Muscle of leg (tissue), 11 donors: ENCODE results near the gene DEPDC1B. TPM values are rescaled to one million over a fixed set of nuclear protein-coding genes. Genes with fewer than 3 reads are reported as not detected.
"Not testable (repeated sequence)": the region's sequence is repeated elsewhere in the genome, so short reads cannot be mapped to it uniquely, and the experiment has no call there.

Source experiments
- DNase-seq: peaks from one replicate; pipeline ENCODE4 v3.0.0; 2013
- H3K27ac ChIP-seq: one replicate; pipeline ENCODE4 v1.5.1; 2013; ENCODE audit warnings: mild to moderate bottlenecking, low read length, control low read depth
- H3K27me3 ChIP-seq: one replicate; pipeline ENCODE4 v1.6.1; 2013; ENCODE audit warnings: low read length; ENCODE audit not compliant: control insufficient read depth, insufficient read depth
- H3K36me3 ChIP-seq: one replicate; pipeline ENCODE4 v1.6.1; 2013; ENCODE audit warnings: low read length; ENCODE audit not compliant: control insufficient read depth, insufficient read depth
- H3K4me1 ChIP-seq: one replicate; pipeline ENCODE4 v1.6.1; 2013; ENCODE audit warnings: low read length; ENCODE audit not compliant: control insufficient read depth, insufficient read depth
- H3K4me3 ChIP-seq: one replicate; pipeline ENCODE4 v1.5.1; 2013; ENCODE audit warnings: low read length, control low read depth
- H3K9me3 ChIP-seq: replicated peaks from 2 replicates; pipeline ENCODE4 v1.6.1; 2013; ENCODE audit warnings: low read depth, low read length; ENCODE audit not compliant: control insufficient read depth
- WGBS: methylation state at CpG from one replicate; pipeline ENCODE4 v1.1.5; 2013; ENCODE audit warnings: missing lambda C conversion rate; ENCODE audit not compliant: insufficient coverage; 5-methylcytosine and 5-hydroxymethylcytosine counted together
- polyA plus RNA-seq, 8 donors: library from polyadenylated mRNA; unstranded; fragments of 120-200 nt; gene quantifications; one replicate each; pipeline versions ENCODE4 v1.2.1 to v1.2.3, GENCODE V29; 2013; ENCODE audit warnings: inconsistent platforms in 1 of 8, low replicate concordance in 1 of 8; ENCODE audit not compliant: insufficient read length in 8 of 8, insufficient read depth in 1 of 8
- total RNA-seq: library from RNA; stranded (reverse); fragments of 120-200 nt; gene quantifications from one replicate; pipeline ENCODE4 v1.2.4, GENCODE V29; 2013

The DEPDC1B gene
- total and polyA plus RNA-seq, 9 donors = 3.6 to 6.4 (median 5.2) TPM

DNA sequence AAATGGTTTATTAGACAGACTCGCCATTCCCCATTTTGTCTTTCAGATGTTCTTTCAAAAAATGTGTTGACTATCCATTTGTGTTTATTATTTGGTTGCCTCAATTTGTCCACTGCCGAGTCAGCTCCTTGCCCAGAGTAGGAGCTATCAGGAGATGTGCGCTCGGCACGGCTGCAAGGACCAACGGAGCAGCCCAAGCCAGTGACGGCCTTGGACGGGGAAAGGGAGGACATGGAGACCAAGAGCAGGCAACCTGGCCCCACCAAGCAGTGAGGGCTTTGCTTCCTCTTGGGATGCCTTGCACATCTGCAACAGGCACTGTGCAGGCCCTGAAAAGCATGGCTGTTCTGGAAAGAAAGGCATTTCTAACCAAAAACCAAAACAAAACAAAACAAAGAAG lies 69.8 kb downstream of the DEPDC1B start:
- DNase-seq = no peak
- Histone ChIP-seq H3K4me3 (no peak overlapping the region), H3K36me3 (peaks cover 6% of the 10 kb centered on the region), H3K9me3 (no peaks in the 10 kb centered on the region), H3K4me1 (no peaks in the 10 kb centered on the region), H3K27ac (no peak overlapping the region), H3K27me3 (no peaks in the 10 kb centered on the region)
- 94% methylated on average over 7 of the region's 8 CpGs for WGBS

GRCh38 chr5:60624875-60625274 lies 75.1 kb downstream of the DEPDC1B start:
- H3K9me3 ChIP-seq, H3K27ac ChIP-seq, H3K36me3 ChIP-seq, DNase-seq, H3K4me3 ChIP-seq, H3K27me3 ChIP-seq, H3K4me1 ChIP-seq: not testable (repeated sequence)
- no CpG with 5 or more reads among the region's 7 CpGs for WGBS

GRCh38 chr5:60620752-60621151 lies 79.2 kb downstream of the DEPDC1B start:
- not testable (repeated sequence) for H3K4me3 ChIP-seq, H3K27ac ChIP-seq, H3K27me3 ChIP-seq, H3K9me3 ChIP-seq, H3K36me3 ChIP-seq, DNase-seq, H3K4me1 ChIP-seq
- no CpG with 5 or more reads among the region's 3 CpGs for WGBS

- Histone ChIP-seq H3K27me3 (no peaks in the 10 kb centered on the region), H3K4me3 (no peak overlapping the region), H3K36me3 (no peaks in the 10 kb centered on the region), H3K27ac (no peak overlapping the region), H3K4me1 (no peaks in the 10 kb centered on the region), H3K9me3 (peaks cover 5% of the 10 kb centered on the region)
- DNase-seq = no peak
- WGBS = no CpG with 5 or more reads among the region's 1 CpG
Measured at GRCh38 chr5:60613826-60614225, 86.1 kb downstream of the DEPDC1B start.

GRCh38 chr5:60611099-60611740 lies 88.7 kb downstream of the DEPDC1B start:
- Histone ChIP-seq H3K4me1 (no peaks in the 10 kb centered on the region), H3K27ac (no peak overlapping the region), H3K4me3 (no peak overlapping the region), H3K27me3 (no peaks in the 10 kb centered on the region), H3K9me3 (peaks cover 3% of the 10 kb centered on the region), H3K36me3 (no peaks in the 10 kb centered on the region)
- no peak for DNase-seq

DNA sequence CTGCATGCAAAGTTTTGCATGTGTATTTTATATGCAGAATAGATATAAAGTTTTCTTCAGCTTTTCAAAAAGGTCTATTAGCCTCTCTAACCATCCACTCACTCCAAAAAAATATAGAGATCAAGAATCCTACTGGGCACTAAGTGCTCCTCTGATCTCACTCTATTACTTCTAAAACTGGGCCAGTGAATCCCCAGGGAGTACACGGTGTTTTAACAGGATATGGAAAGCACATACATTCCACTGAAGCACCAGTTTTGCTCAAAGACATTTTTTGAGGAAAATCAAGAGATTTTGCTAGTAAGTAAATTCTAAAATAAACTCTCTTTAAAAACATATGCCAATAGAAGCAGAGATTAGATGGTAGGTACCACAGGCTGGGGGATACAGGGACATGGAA lies 95.2 kb downstream of the DEPDC1B start:
- H3K4me3 ChIP-seq = no peak overlapping the region
- H3K27ac ChIP-seq = no peak overlapping the region
- H3K4me1 ChIP-seq = no peaks in the 10 kb centered on the region
- no peaks in the 10 kb centered on the region for H3K36me3 ChIP-seq
- no peaks in the 10 kb centered on the region for H3K27me3 ChIP-seq
- H3K9me3 ChIP-seq = no peaks in the 10 kb centered on the region
- no peak for DNase-seq
- WGBS = no CpG with 5 or more reads among the region's 1 CpG

- DNase-seq = no peak
- Histone ChIP-seq H3K9me3 (no peaks in the 10 kb centered on the region), H3K27ac (no peak overlapping the region), H3K36me3 (no peaks in the 10 kb centered on the region), H3K4me1 (no peaks in the 10 kb centered on the region), H3K4me3 (no peak overlapping the region), H3K27me3 (no peaks in the 10 kb centered on the region)
- WGBS = no CpG with 5 or more reads among the region's 4 CpGs
Measured at GRCh38 chr5:60598424-60598823, 101.5 kb downstream of the DEPDC1B start.

- Histone ChIP-seq H3K4me1 (no peaks in the 10 kb centered on the region), H3K27me3 (no peaks in the 10 kb centered on the region), H3K9me3 (no peaks in the 10 kb centered on the region), H3K4me3 (no peak overlapping the region), H3K27ac (no peak overlapping the region), H3K36me3 (no peaks in the 10 kb centered on the region)
- WGBS = 88% methylated on average over 1 of the region's 3 CpGs
- peak; percentile 63 for DNase-seq
Measured at GRCh38 chr5:60597572-60598320, 102.2 kb downstream of the DEPDC1B start.

DNA sequence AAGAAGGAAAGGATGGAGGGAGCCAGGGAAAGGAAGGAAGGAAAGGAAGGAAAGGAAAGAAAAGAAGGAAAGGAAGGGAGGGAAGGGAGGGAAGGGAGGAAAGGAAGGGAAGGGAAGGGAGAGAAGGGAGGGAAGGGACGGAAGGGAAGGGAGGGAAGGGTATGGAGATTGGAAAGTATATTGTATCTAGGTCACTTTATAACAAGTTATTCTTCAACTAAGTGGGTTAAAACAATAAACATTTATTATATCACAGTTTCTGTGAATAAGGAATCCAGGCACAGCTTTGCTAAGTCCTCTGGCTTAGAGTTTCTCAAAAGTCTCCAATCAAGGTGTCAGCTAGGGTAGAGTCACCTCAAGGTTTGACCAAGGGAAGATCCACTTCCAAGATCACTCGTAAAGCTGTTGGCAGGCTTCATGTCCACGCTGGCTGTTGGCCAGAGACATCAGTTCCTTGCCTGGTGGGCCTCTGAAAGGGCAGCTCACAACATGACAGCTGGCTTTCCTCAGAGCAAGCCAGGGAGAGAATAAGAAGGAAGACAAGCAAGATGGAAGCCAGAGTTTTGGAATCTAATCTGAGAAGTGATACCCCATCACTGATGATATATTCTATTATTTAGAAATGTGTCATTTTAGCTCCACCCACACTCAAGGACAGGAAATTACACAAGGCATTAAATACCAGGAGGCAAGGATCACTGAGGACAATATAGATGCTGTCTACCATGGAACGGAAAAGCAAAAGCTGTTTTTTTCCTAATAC lies 105.1 kb downstream of the DEPDC1B start:
- no peaks in the 10 kb centered on the region for H3K4me1 ChIP-seq
- no peak overlapping the region for H3K4me3 ChIP-seq
- H3K27me3 ChIP-seq = no peaks in the 10 kb centered on the region
- no peak overlapping the region for H3K27ac ChIP-seq
- WGBS = 50% methylated on average over 1 of the region's 4 CpGs
- no peaks in the 10 kb centered on the region for H3K9me3 ChIP-seq
- H3K36me3 ChIP-seq = no peaks in the 10 kb centered on the region
- DNase-seq = peak; percentile 21

- WGBS = no CpG with 5 or more reads among the region's 2 CpGs
- H3K36me3 ChIP-seq = no peaks in the 10 kb centered on the region
Measured at GRCh38 chr5:60590172-60590571, 109.8 kb downstream of the DEPDC1B start.

More at GRCh38 chr5:60590172-60590571, 109.8 kb downstream of the DEPDC1B start:
- Histone ChIP-seq H3K27ac (no peak overlapping the region), H3K9me3 (no peaks in the 10 kb centered on the region), H3K27me3 (no peaks in the 10 kb centered on the region), H3K4me1 (no peaks in the 10 kb centered on the region), H3K4me3 (no peak overlapping the region)
- no peak for DNase-seq
